Neural progenitor cell (in vitro differentiated cells): ENCODE measurements around the gene CHADL. TPM values are rescaled to one million over a fixed set of nuclear protein-coding genes. Genes with fewer than 3 reads are reported as not detected.

ENCODE experiments used
- DNase-seq: peaks from one replicate; pipeline ENCODE4 v3.0.0-alpha.2; 2016; ENCODE audit warnings: low spot score
- H2AFZ ChIP-seq: fragments of 200-600 bp; sonication (generic); replicated peaks from 2 replicates; pipeline ENCODE4 v1.6.1; 2016; ENCODE audit warnings: antibody characterized with exemption
- H3F3A ChIP-seq: fragments of 200-600 bp; sonication (generic); 2 replicates; pipeline ENCODE4 v1.6.1; 2016; ENCODE audit warnings: antibody characterized with exemption, low read depth
- H3K27ac ChIP-seq: fragments of 200-600 bp; sonication (generic); 2 replicates; pipeline ENCODE4 v1.5.1; 2016; ENCODE audit warnings: mild to moderate bottlenecking
- H3K27me3 ChIP-seq: fragments of 200-600 bp; sonication (generic); 2 replicates; pipeline ENCODE4 v1.6.1; 2016; ENCODE audit warnings: mild to moderate bottlenecking, moderate library complexity
- H3K36me3 ChIP-seq: fragments of 200-600 bp; sonication (generic); 2 replicates; pipeline ENCODE4 v1.5.1; 2016
- H3K4me1 ChIP-seq: fragments of 200-600 bp; sonication (generic); 2 replicates; pipeline ENCODE4 v1.6.1; 2016; ENCODE audit warnings: mixed run types
- H3K4me2 ChIP-seq: fragments of 200-600 bp; sonication (generic); 2 replicates; pipeline ENCODE4 v1.6.1; 2016
- H3K4me3 ChIP-seq: fragments of 200-600 bp; sonication (generic); 2 replicates; pipeline ENCODE4 v1.5.1; 2016
- H3K79me2 ChIP-seq: fragments of 200-600 bp; sonication (generic); 2 replicates; pipeline ENCODE4 v1.6.1; 2016; ENCODE audit warnings: low read depth
- H3K9ac ChIP-seq: fragments of 200-600 bp; sonication (generic); 2 replicates; pipeline ENCODE4 v1.6.1; 2016
- H3K9me3 ChIP-seq: fragments of 200-600 bp; sonication (generic); 2 replicates; pipeline ENCODE4 v1.5.1; 2016; ENCODE audit warnings: low read depth
- H4K20me1 ChIP-seq: fragments of 200-600 bp; sonication (generic); 2 replicates; pipeline ENCODE4 v1.6.1; 2016; ENCODE audit warnings: low read depth
- H3K27ac Mint-ChIP-seq: 3 replicates; pipeline ENCODE4 v1.8.0; 2021; ENCODE audit warnings: mixed read lengths
- H3K27me3 Mint-ChIP-seq: 2 replicates; pipeline ENCODE4 v1.8.0; 2022; ENCODE audit warnings: low read depth, mild to moderate bottlenecking, inconsistent platforms, moderate library complexity, mixed read lengths; ENCODE audit not compliant: insufficient read depth
- H3K36me3 Mint-ChIP-seq: 3 replicates; pipeline ENCODE4 v1.8.0; 2021; ENCODE audit warnings: mixed read lengths
- H3K4me1 Mint-ChIP-seq: 3 replicates; pipeline ENCODE4 v1.8.0; 2021; ENCODE audit warnings: mixed read lengths
- H3K4me3 Mint-ChIP-seq: 3 replicates; pipeline ENCODE4 v1.8.0; 2021; ENCODE audit warnings: mild to moderate bottlenecking, moderate library complexity, mixed read lengths
- H3K9me3 Mint-ChIP-seq: 3 replicates; pipeline ENCODE4 v1.8.0; 2020; ENCODE audit warnings: mixed read lengths
- EZH2 ChIP-seq: fragments of 200-600 bp; sonication (generic); IDR thresholded peaks from 2 replicates; pipeline ENCODE4 v1.6.1; 2017; ENCODE audit warnings: antibody characterized with exemption, mild to moderate bottlenecking, moderate library complexity
- EZH2phosphoT487 ChIP-seq: fragments of 200-600 bp; sonication (generic); IDR thresholded peaks from 2 replicates; pipeline ENCODE4 v1.6.1; 2017; ENCODE audit warnings: antibody characterized with exemption
- total RNA-seq: library from RNA; depleted of rRNA; stranded (reverse); fragments of >200 nt; gene quantifications from 2 replicates; pipeline ENCODE4 v1.2.3, GENCODE V29; 2015; ENCODE audit warnings: low replicate concordance
- TF ChIP-seq, protein P1 (sequence below): fragments of 200-600 bp; sonication (generic); IDR thresholded peaks from 2 replicates; pipeline ENCODE4 v1.5.1; 2017; ENCODE audit warnings: antibody characterized with exemption, mild to moderate bottlenecking

Gene CHADL
- total RNA-seq, 1 donor from 2014 or later: not detected

DNA sequence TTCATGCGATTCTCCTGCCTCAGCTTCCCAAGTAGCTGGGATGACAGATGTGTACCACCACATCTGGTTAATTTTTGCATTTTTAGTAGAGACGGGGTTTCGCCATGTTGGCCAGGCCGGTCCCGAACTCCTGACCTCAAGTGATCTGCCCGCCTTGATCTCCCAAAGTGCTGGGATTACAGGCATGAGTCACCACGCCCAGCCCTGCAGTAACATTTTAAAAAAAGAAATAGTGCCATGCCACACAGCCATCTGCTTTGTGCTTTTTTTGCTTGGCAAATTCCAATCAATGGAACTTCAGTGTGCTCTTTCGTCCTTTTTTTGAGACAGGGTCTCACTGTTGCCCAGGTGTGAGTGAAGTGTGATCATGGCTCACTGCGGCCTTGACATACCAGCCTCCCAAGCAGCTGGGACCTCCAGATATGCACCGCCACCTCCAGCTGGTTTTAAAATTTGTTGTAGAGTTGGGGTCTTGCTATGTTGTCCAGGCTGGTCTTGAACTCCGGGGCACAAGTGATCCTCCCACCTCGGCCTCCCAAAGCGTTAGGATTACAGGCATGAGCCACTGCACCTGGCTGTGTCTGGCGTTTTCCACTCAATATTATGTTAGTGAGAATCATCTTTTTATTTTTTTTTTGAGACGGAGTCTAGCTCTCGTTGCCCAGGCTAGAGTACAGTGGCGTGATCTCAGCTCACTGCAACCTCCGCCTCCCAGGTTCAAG is 1.8 kb upstream of the CHADL start:
- TF ChIP-seq EZH2phosphoT487 (no peak), EZH2 (no peak)
- TF ChIP-seq, protein P1, sequence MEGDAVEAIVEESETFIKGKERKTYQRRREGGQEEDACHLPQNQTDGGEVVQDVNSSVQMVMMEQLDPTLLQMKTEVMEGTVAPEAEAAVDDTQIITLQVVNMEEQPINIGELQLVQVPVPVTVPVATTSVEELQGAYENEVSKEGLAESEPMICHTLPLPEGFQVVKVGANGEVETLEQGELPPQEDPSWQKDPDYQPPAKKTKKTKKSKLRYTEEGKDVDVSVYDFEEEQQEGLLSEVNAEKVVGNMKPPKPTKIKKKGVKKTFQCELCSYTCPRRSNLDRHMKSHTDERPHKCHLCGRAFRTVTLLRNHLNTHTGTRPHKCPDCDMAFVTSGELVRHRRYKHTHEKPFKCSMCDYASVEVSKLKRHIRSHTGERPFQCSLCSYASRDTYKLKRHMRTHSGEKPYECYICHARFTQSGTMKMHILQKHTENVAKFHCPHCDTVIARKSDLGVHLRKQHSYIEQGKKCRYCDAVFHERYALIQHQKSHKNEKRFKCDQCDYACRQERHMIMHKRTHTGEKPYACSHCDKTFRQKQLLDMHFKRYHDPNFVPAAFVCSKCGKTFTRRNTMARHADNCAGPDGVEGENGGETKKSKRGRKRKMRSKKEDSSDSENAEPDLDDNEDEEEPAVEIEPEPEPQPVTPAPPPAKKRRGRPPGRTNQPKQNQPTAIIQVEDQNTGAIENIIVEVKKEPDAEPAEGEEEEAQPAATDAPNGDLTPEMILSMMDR: no peak
- no peak overlapping the region for H3K4me3 Mint-ChIP-seq
- Histone ChIP-seq H3K79me2 (no peaks in the 10 kb centered on the region), H3K27me3 (peaks cover 8% of the 10 kb centered on the region), H3F3A (peaks cover 31% of the 10 kb centered on the region), H3K4me3 (no peak overlapping the region), H3K4me2 (no peak overlapping the region), H3K27ac (no peak overlapping the region), H3K9ac (no peak overlapping the region), H2AFZ (no peak overlapping the region), H4K20me1 (no peaks in the 10 kb centered on the region), H3K9me3 (no peaks in the 10 kb centered on the region), H3K4me1 (peaks cover 9% of the 10 kb centered on the region), H3K36me3 (no peaks in the 10 kb centered on the region)
- H3K9me3 Mint-ChIP-seq: no peaks in the 10 kb centered on the region
- H3K4me1 Mint-ChIP-seq: peaks cover 10% of the 10 kb centered on the region
- H3K27ac Mint-ChIP-seq: no peak overlapping the region
- DNase-seq: no peak
- peaks cover 5% of the 10 kb centered on the region for H3K27me3 Mint-ChIP-seq
- H3K36me3 Mint-ChIP-seq: peaks cover 3% of the 10 kb centered on the region

DNA sequence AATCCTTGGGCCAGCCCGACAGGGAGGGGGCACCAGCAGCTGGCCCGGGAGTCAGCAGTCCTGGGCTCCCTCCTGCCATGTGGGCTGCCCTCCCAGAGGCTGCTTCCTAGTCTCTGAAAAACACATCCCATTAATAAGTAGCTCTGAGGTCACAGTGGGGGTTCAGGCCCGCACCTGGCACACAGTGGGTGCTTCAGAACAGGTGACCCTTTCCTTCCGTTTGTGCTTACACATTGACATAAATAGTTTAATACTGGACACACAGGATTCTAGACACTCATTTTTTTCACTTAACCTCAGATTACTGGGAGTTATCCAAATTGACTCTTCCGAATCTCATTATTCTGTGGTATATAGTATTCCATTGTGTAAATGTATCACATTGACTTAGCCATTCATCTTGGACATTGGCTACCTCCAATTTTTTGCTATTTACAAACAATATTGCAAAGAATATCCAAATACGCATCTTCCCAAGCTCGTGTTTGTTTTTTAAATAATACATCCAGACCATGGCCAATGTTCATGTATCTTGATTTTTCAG is 474 bp upstream of the CHADL start:
- Histone ChIP-seq H3K9me3 (no peaks in the 10 kb centered on the region), H3K27ac (no peak overlapping the region), H3K27me3 (peaks cover 21% of the 10 kb centered on the region), H3F3A (peaks cover 31% of the 10 kb centered on the region), H3K4me2 (no peak overlapping the region), H4K20me1 (no peaks in the 10 kb centered on the region), H3K9ac (no peak overlapping the region), H3K79me2 (no peaks in the 10 kb centered on the region), H3K4me3 (no peak overlapping the region), H2AFZ (no peak overlapping the region), H3K4me1 (peaks cover 9% of the 10 kb centered on the region), H3K36me3 (no peaks in the 10 kb centered on the region)
- Mint-ChIP-seq H3K27ac (no peak overlapping the region), H3K4me3 (peak overlapping the region; percentile 25), H3K36me3 (peaks cover 2% of the 10 kb centered on the region), H3K4me1 (peaks cover 10% of the 10 kb centered on the region), H3K27me3 (peaks cover 2% of the 10 kb centered on the region), H3K9me3 (no peaks in the 10 kb centered on the region)
- TF ChIP-seq, protein P1: no peak
- TF ChIP-seq EZH2 (no peak), EZH2phosphoT487 (no peak)
- no peak for DNase-seq

DNA sequence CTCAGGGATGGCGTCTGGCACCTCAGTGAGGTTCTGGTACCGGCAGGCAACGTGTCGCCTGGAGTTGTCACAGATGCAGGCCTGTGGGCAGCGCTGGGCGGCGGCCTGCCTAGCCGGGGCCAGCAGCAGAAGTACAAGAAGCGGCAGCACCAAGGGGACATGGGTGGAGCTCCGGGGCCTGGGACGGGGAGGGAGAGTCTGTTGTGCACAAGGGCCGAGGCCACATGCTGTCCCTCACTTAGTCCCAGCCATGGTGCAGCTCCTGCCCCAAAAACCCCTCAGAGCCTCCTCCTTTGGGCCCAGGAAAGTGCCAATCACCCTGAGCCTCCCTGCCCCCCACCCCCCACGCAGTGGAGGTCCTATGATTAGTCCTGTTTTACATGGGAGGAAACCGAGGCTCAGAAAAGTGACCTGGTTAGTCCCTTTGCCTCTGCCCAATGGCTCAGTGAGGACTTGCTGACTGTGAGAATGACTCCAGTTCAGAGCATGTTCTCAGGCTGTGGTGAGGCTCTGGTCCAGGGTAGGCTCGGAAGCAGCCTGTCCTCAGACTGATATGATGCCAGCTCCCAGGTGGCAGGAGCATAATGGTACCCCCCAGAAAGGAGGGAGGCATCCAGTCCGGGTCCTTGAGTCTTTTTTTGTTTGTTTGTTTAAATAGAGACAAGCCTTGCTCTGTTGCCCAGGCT is 1.1 kb downstream of the CHADL start:
- Histone ChIP-seq H3K27ac (no peak overlapping the region), H3K27me3 (peaks cover 21% of the 10 kb centered on the region), H3K4me3 (no peak overlapping the region), H3K36me3 (no peaks in the 10 kb centered on the region), H3K79me2 (no peaks in the 10 kb centered on the region), H3K4me1 (peaks cover 9% of the 10 kb centered on the region), H3K4me2 (no peak overlapping the region), H2AFZ (no peak overlapping the region), H3K9ac (no peak overlapping the region), H4K20me1 (no peaks in the 10 kb centered on the region), H3K9me3 (no peaks in the 10 kb centered on the region), H3F3A (peaks cover 26% of the 10 kb centered on the region)
- Mint-ChIP-seq H3K4me3 (no peak overlapping the region), H3K27me3 (peaks cover 4% of the 10 kb centered on the region), H3K36me3 (no peaks in the 10 kb centered on the region), H3K9me3 (no peaks in the 10 kb centered on the region), H3K4me1 (peaks cover 10% of the 10 kb centered on the region), H3K27ac (no peak overlapping the region)
- TF ChIP-seq EZH2phosphoT487 (no peak), EZH2 (no peak)
- TF ChIP-seq, protein P1: no peak
- DNase-seq: no peak
